Measurements from ENCODE around the gene HOXD4.

- TF ChIP-seq CTCF (IDR thresholded peaks at IDR 0.05) (no peak), EP300 (IDR thresholded peaks at IDR 0.05) (no peak)
These were observed 27.0 kb upstream of the HOXD4 start for GRCh38 chr2:176124110-176124946.
